Activated CD8-positive, alpha-beta memory T cell treated with anti-CD3 and anti-CD28 coated beads, Interleukin-2, amount 50 U/mL, for 4 hours (primary cell): Measurements from ENCODE around the gene ANKRD16.
"Not testable (repeated sequence)": the region's sequence is repeated elsewhere in the genome, so short reads cannot be mapped to it uniquely, and the experiment has no call there.

ENCODE experiments used
- DNase-seq: peaks from one replicate; pipeline ENCODE4 v3.0.0-alpha.2; 2020

The ANKRD16 gene

GRCh38 chr10:5902511-5903274 lies 13.0 kb upstream of the ANKRD16 start:
- DNase-seq, result no peak

- no peak for DNase-seq
Measured at GRCh38 chr10:5900247-5900646, 10.6 kb upstream of the ANKRD16 start.

- DNase-seq, result no peak
Measured at GRCh38 chr10:5898163-5898562, 8.5 kb upstream of the ANKRD16 start.

- no peak for DNase-seq
Measured at GRCh38 chr10:5897504-5897903, 7.8 kb upstream of the ANKRD16 start.

- DNase-seq, result no peak
Measured at GRCh38 chr10:5897053-5897340, 7.3 kb upstream of the ANKRD16 start.

- DNase-seq, result no peak
Measured at GRCh38 chr10:5896208-5897052, 6.7 kb upstream of the ANKRD16 start.

GRCh38 chr10:5895804-5896203 lies 6.1 kb upstream of the ANKRD16 start:
- no peak for DNase-seq

- DNase-seq, result no peak
Measured at GRCh38 chr10:5895365-5895764, 5.7 kb upstream of the ANKRD16 start.

GRCh38 chr10:5894873-5895272 lies 5.2 kb upstream of the ANKRD16 start:
- DNase-seq, result no peak

GRCh38 chr10:5894403-5894802 lies 4.7 kb upstream of the ANKRD16 start:
- no peak for DNase-seq

GRCh38 chr10:5893321-5893720 lies 3.6 kb upstream of the ANKRD16 start:
- no peak for DNase-seq

- DNase-seq, result no peak
Measured at GRCh38 chr10:5892007-5892406, 2.3 kb upstream of the ANKRD16 start.

- no peak for DNase-seq
Measured at GRCh38 chr10:5891009-5891408, 1.3 kb upstream of the ANKRD16 start.

GRCh38 chr10:5890452-5890915 lies 791 bp upstream of the ANKRD16 start:
- no peak for DNase-seq

GRCh38 chr10:5888843-5889623 lies 660 bp downstream of the ANKRD16 start:
- DNase-seq, result no peak

- DNase-seq, result no peak
Measured at GRCh38 chr10:5888351-5888750, 1.3 kb downstream of the ANKRD16 start.

- DNase-seq, result no peak
Measured at GRCh38 chr10:5887641-5888040, 2.1 kb downstream of the ANKRD16 start.

GRCh38 chr10:5887029-5887428 lies 2.7 kb downstream of the ANKRD16 start:
- no peak for DNase-seq

- no peak for DNase-seq
Measured at GRCh38 chr10:5885619-5886018, 4.1 kb downstream of the ANKRD16 start.

- DNase-seq, result no peak
Measured at GRCh38 chr10:5882961-5883360, 6.7 kb downstream of the ANKRD16 start.

GRCh38 chr10:5877041-5877440 lies 12.7 kb downstream of the ANKRD16 start:
- DNase-seq, result not testable (repeated sequence)

GRCh38 chr10:5876181-5876768 lies 13.4 kb downstream of the ANKRD16 start:
- DNase-seq, result no peak

- peak; percentile 66 for DNase-seq
Measured at GRCh38 chr10:5873515-5873995, 16.1 kb downstream of the ANKRD16 start.
